Tracheal epithelial cell (primary cell): ENCODE results near the gene PROX2. TPM values are rescaled to one million over a fixed set of nuclear protein-coding genes. Genes with fewer than 3 reads are reported as not detected.

Source experiments
- total RNA-seq: library from RNA; depleted of rRNA; stranded (reverse); fragments of >200 nt; gene quantifications from 2 replicates; pipeline ENCODE4 v1.2.1, GENCODE V29; 2014

PROX2 gene, protein sequence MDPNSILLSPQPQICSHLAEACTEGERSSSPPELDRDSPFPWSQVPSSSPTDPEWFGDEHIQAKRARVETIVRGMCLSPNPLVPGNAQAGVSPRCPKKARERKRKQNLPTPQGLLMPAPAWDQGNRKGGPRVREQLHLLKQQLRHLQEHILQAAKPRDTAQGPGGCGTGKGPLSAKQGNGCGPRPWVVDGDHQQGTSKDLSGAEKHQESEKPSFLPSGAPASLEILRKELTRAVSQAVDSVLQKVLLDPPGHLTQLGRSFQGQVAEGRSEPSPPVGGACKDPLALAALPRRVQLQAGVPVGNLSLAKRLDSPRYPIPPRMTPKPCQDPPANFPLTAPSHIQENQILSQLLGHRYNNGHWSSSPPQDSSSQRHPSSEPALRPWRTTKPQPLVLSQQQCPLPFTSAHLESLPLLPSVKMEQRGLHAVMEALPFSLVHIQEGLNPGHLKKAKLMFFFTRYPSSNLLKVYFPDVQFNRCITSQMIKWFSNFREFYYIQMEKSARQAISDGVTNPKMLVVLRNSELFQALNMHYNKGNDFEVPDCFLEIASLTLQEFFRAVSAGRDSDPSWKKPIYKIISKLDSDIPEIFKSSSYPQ
- under 0.01 TPM in 1 of 2 replicates, not detected in the other for total RNA-seq

DNA sequence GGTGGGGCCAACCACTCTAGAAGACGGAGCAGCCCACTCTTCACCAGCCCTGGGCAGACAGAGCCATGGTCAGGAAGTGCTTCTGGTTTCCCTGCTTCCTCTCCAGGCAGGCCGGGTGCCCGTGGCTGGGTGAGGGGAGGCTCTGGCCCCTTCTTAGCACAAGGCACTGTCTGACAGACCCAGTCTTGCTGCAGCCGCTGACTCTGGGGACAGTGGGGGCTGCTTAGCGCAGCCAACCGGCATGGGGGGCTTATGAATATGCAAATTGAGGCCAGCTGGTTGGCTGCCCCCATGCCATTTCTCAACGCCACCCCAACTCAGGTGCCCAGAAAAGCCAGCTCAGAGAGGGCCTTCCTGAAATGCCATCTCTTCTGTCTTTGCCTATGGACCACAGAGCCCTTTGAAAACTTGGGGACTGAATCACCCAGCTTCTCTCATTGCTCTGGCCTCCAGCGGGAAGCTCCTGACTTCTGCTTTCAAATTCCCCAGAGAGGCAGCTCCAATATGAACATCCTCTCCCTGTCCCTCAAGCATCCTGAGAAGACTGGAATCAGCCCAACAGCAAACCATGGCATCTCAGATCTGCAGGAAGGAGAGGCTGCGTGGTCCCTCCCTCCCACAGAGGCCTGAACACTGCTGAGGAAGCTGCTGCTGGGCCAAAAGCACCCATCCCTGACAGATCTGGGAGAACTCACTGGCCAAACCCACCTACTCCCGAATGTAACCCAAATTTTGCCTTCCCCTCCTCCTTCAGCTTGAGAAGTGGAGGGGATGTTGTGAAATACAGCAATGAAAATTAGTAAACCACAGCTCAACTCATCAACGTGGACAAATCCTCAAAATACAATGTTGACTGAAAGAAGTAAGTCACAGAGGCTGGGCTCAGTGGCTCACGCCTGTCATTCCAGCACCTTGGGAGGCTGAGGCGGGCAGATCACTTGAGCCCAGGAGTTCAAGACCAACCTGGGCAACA lies at the start of gene PROX2:
Gene PROX2 (minus strand): TSS at position 205 of the 973 bp plus-strand sequence. CDS start 12,311 bp downstream, outside the sequence.

DNA sequence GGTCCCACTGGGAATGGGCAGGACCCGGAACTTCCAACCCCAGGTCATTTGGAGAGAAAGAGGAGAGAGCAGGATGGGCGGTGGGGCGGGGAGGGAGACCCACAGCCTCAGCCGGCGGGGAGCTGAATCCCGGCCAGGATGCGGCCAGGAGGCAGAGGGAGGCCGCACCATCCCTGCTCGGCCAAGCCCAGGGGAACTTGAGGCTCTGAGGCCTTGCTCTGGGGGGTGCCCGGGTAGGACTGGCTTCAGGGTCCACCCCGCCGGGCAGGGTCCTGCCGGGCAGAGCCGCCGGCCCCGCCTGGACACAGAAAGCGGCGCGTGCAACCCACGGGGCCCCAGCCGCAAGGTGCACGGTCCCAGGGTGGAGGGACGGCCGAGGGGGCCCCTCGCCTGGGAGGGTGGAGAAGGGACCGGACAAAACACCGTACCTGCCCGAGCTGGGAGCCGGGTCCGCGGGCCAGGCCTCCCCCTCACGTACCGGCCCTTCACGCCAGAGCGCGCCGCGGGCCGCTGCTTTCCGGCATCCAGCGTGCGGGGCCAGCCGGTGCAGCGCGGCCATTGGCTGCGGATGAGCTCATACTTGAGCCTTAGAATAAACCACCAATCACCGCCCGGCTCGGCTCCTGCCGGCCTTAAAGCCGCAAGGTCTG lies 46.9 kb upstream of the PROX2 start, which contains the start of gene RPS6KL1:
Gene RPS6KL1 (minus strand): TSS at position 509 of the 650 bp plus-strand sequence. CDS start 1,719 bp downstream, outside the sequence.

DNA sequence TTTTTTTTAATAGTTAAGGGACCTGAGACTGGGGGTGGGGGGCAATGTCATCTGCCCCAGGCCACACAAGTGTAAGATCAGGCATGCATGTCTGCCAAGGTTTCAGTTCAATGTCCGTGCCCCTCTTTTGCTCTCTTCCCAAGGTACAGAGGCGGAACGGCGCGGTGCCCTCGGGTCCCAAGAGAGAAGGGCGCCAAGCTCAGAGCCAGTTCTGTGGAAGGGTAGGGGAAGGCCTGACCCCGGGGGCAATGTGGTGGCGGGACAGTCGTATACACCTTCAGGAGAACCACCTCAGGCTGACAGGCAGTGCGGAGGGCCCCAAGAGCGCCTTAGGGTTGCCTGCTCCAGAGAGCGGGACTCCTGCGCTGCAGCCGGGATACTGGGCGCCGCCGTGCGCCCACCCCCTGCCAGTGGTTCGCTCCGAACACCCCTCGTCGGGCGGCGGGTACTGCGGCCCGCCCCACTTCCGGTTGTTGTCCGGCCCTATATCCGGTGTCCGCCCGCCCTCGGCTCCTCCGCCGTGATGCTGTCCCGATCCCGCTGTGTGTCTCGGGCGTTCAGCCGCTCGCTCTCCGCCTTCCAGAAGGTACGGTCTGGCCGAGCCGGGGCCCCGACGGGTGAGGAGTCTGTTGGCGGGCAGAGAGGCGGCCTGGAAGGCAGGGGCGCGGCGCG lies 5.6 kb upstream of the PROX2 start, which contains the start of gene DLST:
Gene DLST (plus strand): TSS at position 486 of the 672 bp plus-strand sequence. CDS start 38 bp downstream, at position 524.

Other genes starting within 250 kb of the PROX2 start
- gene AREL1, start 163.1 kb downstream of the PROX2 start, total RNA-seq: 21.1 and 31.6 TPM in 2 replicates
- 28.0 and 34.3 TPM in 2 replicates for gene FCF1, start 163.0 kb downstream of the PROX2 start, total RNA-seq
- gene YLPM1, start 112.8 kb downstream of the PROX2 start, total RNA-seq: 12.5 and 15.1 TPM in 2 replicates
- 63.6 and 71.6 TPM in 2 replicates for gene DLST, start 5.8 kb upstream of the PROX2 start, total RNA-seq
- 1.7 and 2.4 TPM in 2 replicates for gene RPS6KL1, start 47.1 kb upstream of the PROX2 start, total RNA-seq
- 48.4 and 142 TPM in 2 replicates for gene PGF, start 79.5 kb upstream of the PROX2 start, total RNA-seq
- 42.4 and 57.1 TPM in 2 replicates for gene EIF2B2, start 126.8 kb upstream of the PROX2 start, total RNA-seq
- 10.6 and 26.4 TPM in 2 replicates for gene MLH3, start 175.3 kb upstream of the PROX2 start, total RNA-seq
- 3.4 and 4.3 TPM in 2 replicates for gene ACYP1, start 187.9 kb upstream of the PROX2 start, total RNA-seq
- gene ZC2HC1C, start 193.5 kb upstream of the PROX2 start, total RNA-seq: 0.24 and 0.64 TPM in 2 replicates